Activated T-helper 1 cell treated with anti-CD3 and anti-CD28 coated beads, Interleukin-2, amount 50 U/mL, for 16 hours (primary cell): ENCODE results near the gene FAM209A.
"Not testable (repeated sequence)": the region's sequence is repeated elsewhere in the genome, so short reads cannot be mapped to it uniquely, and the experiment has no call there.

Experiments used
- DNase-seq, 2 donors: peaks; one replicate each; pipeline ENCODE4 v3.0.0-alpha.2; 2020; ENCODE audit warnings: low read depth in 1 of 2, low spot score in 1 of 2

Gene FAM209A

GRCh38 chr20:56524444-56524843 is at the start of gene FAM209A:
TSS of gene FAM209A (plus strand) at chr20:56524744. CDS start at chr20:56524809, 65 bp downstream.
- not testable (repeated sequence) for DNase-seq

GRCh38 chr20:56483970-56484369 is 40.6 kb upstream of the FAM209A start:
- no peak for DNase-seq

DNA sequence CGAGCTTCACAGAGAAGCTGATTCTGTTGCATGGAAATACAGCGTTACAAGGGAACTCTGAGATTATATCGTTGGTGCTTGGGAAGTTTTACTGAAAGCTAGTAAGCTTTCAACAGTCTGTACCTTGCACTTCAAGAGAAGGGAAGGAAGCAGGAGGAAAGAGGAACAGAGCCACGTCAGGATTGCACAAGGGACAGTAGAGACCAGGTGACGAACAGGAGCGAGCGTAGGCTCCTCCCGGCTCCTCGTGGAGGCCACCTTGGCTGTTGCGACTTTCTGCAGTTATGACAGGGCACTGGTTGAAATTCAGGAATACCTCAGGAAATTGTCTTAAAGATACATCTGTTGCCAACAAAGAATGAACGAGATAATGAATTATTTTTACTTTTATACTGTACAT is 37.3 kb upstream of the FAM209A start:
- DNase-seq, result no peak

GRCh38 chr20:56488566-56488965 is 36.0 kb upstream of the FAM209A start:
- no peak for DNase-seq

GRCh38 chr20:56501116-56501515 is 23.4 kb upstream of the FAM209A start:
- no peak for DNase-seq

DNA sequence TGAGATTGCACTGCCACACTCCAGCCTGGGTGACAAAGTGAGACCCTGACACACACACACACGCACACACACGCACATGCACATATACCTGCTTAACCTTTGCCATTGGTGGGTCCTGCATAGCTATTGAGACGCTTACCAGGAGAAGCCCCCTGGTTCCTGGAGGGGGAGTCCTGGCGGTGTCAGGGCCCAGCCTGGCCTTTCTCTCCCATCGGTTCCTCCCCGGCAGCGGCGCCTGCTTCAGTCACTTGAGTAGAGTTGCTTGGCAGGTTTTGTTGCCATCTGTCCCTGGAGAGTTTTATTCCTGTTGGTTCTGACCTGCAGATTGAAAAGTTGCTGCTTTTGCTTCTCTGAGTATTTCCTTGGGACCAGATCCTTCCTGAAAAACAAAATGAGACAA is 20.6 kb upstream of the FAM209A start:
- no peak for DNase-seq

DNA sequence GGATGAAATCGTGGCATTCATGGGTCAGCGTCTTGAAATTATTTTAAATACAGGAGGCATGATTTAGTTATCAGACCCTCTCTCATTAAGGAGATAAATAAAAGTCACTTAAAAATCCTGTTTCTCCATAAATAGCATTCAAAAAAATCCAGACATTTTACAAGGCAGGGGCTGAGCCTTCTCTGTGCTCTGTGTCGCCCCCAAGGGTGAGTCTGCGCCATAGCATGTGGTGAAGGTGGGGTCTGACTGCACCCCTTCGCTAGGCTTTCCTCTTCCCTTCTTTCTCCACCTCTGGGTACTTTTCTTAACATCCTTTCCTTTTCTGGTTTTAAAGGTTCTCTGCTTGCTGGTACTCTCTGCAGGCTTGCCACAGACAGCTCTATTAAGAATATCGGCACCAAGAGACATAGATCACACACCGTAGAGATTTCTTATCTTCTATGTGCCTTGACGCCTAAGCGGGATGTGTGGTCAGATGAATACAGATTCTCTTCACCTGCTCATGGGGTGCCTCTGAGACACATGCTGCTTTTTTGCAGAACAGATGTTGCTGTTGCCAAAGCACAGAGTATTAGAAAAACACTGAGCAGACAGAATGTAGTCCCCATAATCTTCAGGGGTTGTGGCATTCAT is 20.1 kb upstream of the FAM209A start:
- no peak for DNase-seq

DNA sequence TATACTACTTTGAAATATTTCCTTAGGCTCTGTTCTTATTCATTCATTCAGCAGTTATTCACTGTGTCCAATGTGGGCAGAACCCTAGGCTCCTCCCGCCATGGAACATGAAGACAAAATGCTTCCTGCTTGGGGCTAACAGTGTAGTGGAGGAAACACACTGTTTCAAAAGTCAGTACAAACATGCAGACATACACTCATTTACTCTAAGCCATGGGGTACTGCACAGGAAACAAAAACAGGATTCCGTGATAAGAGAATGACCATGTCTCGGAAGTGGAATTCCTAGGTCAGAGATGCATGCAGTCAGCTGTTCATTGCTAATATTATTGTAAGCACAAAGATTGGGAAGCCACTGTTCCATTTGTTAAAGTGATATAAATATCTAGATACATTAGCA is 18.4 kb upstream of the FAM209A start:
- no peak for DNase-seq

DNA sequence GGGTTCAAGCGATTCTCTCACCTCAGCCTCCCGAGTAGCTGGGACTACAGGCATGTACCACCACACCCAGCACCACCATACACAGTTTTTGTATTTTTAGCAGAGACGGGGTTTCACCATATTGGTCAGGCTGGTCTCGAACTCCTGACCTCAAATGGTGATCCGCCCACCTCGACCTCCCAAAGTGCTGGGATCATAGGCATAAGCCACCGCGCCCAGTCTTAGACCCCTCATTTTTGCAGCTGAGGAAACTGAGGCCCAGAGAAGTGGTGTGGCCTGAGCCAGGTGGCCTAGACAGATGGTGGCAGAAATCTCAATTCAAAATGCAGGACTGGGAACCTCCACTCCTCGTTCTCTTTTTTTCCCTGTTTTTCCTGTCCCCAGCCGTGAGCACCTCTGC is 12.6 kb upstream of the FAM209A start:
- DNase-seq, result no peak

- no peak for DNase-seq
Measured at GRCh38 chr20:56513161-56514150, 11.1 kb upstream of the FAM209A start.

- DNase-seq, result no peak
Measured at GRCh38 chr20:56516631-56517030, 7.9 kb upstream of the FAM209A start.

GRCh38 chr20:56517211-56517610 is 7.3 kb upstream of the FAM209A start:
- no peak for DNase-seq

DNA sequence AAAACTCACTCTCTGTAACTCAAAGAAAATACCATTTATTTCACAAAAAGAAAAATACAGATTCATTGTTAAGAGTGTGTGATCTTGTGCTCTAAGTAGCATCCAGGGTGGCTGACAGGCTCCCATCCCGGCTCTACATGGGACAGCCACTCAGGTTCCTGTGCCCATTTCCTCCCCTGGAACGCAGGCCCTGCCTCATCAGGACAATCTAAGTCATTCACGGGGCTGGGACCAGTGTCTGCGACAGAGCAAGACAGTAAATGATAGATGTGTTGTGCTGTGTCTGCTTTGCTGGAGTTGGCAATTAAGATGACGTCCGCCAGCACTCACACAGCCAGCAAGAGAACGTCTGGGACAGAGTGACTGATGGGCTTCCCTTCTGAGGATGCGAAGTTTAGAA is 6.9 kb upstream of the FAM209A start:
- no peak for DNase-seq

DNA sequence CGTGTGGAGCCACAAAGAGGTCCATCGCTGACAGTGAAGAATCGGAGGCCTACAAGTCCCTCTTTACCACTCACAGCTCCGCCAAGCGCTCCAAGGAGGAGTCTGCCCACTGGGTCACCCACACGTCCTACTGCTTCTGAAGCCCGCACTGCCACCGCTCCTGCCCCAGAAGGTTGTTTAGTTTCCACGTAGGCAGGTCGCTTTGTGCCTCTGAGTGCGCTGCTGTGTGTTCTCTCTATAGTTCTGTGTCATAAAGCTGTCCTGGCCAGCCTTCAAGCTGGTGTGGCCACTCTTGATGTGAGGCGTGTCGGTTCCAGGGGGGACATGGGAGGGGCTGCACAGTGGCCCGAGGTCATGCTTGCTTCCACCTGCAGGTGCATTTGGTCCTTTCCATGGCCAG is 6.4 kb upstream of the FAM209A start:
- no peak for DNase-seq

GRCh38 chr20:56518721-56519398 is 5.7 kb upstream of the FAM209A start:
- DNase-seq, result no peak

- DNase-seq, result no peak
Measured at GRCh38 chr20:56519551-56519950, 5.0 kb upstream of the FAM209A start.

- DNase-seq, result no peak
Measured at GRCh38 chr20:56520180-56520579, 4.4 kb upstream of the FAM209A start.

DNA sequence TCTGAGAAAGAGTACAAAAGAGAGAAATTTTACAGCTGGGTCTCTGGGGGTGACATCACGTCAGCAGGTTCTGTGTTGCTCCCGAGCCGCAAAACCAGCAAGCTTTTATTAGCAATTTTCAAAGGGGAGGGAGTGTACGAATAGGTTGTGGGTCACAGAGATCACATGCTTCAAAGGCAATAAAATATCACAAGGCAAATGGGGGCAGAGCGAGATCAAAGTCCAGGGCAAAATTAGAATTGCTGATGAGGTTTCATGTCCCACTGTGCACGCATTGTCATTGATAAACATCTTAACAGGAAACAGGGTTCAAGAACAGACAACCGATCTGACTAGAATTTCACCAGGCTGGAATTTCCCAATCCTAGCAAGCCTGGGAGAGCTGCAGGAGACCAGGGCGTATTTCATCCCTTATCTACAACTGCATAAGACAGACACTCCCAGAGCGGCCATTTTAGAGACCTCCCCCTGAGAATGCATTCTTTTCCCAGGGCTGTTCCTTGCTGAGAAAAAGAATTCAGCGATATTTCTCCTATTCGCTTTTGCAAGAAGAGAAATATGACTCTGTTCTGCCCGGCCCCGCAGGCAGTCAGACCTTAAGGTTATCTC is 3.7 kb upstream of the FAM209A start:
- not testable (repeated sequence) for DNase-seq

DNA sequence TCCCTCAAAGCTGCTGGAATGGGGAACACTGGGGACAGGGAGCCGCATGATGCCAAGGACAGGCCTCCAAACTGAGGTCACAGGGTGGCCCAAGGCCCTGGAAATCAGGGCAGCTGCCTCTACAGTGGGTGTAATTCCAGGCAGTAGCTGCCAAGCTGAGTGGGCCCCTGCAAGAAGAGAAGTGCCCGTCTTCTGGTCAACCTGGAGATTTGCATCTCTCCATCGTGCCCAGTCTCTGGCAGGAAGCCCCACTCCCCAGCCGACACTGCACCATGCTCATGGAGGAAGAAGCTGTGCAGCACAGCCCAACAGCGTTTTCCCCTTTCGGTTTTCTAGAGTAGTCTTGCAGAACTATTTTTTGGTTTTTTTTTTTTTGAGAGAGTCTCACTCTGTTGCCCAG is 2.2 kb upstream of the FAM209A start:
- no peak for DNase-seq

DNA sequence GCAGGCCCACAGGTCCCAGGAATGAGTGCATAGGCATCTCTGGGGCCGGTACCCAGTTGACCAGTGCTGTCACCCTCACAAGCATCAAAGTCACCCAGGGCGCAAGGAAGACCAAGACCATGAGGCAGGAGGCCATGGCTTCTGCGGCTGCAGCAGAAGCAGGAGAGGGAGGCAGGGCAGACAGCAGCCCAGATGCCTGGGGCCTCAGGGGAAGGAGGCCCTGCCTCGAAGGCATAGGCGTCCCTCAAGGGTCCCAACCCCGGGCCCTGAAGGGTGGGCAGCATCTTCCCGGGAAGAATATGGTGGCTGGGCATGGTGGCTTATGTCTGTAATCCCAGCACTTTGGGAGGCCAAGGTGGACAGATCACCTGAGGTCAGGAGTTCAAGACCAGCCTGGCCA is 3.0 kb downstream of the FAM209A start:
- no peak for DNase-seq

DNA sequence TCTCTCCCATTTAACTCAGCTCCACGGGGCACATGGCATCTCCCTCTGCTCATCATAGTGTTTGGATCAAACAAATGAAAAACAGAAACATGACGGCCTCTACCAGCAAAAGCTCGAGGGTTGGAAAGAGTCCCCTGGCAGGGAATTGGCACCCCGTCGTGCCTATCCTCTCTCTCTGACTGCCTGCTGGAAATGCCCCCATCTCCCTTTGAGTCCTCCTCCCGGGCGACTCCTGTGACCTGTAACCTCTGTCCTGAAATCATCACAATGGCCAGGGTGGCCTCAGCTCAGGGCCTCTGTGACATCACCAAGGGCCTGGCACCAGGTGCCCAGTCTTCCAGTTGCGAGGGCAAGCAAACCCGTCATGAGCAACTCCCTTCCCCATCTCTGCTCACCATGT is 8.4 kb downstream of the FAM209A start, which contains the start of gene FAM209B:
TSS of gene FAM209B (plus strand) at position 301 of the 400 bp plus-strand sequence. CDS start at position 397, 96 bp downstream.
- DNase-seq, result not testable (repeated sequence)
